Inflammatory macrophage (primary cell): ENCODE data around the gene MBD3L5.
"Not testable (repeated sequence)": the region's sequence is repeated elsewhere in the genome, so short reads cannot be mapped to it uniquely, and the experiment has no call there.

Source experiments
- DNase-seq, 2 donors: peaks; one replicate each; pipeline ENCODE4 v3.0.0-alpha.2; 2020 to 2022
- total RNA-seq, 18 experiments: gene quantifications; one replicate each; lab custom pipeline; 2026; ENCODE audit warnings: mixed read lengths in 6 of 18, inconsistent platforms in 2 of 18; lab: John Stamatoyannopoulos, UW

MBD3L5 gene
- total RNA-seq: 0 reads per million in 18 experiments

GRCh38 chr19:7030278-7030677, at the start of gene MBD3L5:
TSS of gene MBD3L5 (plus strand) at chr19:7030578. CDS start at chr19:7030612, 34 bp downstream.
- not testable (repeated sequence) for DNase-seq

GRCh38 chr19:6983448-6983847, 46.9 kb upstream of the MBD3L5 start:
- DNase-seq: no peak

DNA sequence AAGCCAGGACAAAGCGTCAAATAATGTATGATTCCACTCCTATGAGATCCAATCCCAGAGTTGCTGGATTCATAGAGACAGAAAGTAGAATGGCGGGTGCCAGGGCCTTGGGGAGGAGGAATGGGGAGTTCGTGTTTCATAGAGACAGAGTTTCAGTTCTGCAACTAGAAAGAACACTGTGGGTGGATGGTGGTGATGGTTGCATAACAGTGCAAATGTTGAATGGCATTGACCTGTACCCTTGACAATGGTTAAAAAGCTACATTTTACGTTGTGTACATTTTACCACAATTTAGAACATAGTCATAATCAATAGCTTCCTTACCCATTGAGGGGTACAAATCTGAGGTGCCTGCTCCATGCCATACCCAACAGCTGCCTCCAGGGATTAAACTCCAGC, 42.5 kb upstream of the MBD3L5 start:
- peak; percentile 83 to 88 for DNase-seq

DNA sequence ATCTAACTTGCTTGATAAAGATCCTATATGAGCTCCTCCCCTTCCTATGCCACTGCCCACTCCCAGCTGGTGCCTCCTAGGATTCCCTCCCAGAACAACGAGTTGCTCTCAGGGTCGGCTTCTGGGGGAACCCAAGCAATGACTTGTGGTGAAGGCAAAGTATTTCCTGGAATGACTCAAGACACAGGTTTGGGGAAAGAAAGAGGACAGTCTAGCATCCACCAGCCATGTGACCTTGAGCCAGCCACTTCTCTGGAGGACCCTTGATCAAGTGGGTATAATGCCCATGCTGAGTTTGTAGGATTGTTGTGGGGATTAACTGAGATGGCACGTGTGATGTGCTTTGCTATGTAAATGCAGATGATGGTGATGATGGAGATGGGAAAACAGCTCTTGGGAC, 42.1 kb upstream of the MBD3L5 start:
- peak in 1 of 2 donors; percentile 31 for DNase-seq

DNA sequence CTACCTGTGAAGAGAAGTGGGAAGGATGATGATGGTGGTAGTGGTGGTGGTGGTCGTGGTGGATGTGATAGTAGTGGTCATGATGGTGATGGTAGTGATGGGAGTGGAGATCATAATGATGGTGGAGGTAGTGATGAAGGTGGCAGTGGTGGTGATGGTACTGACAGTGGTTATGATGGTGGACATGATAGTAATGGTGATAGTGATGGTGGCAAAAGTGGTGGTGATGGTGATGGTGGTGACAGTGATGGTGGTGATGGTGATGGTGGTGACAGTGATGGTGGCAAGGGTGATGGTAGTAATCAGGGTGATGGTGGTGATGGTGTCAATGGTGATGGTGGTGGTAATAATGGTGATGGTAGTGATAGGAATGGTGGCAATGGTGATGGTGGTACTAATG, 35.3 kb upstream of the MBD3L5 start:
- DNase-seq: no peak

DNA sequence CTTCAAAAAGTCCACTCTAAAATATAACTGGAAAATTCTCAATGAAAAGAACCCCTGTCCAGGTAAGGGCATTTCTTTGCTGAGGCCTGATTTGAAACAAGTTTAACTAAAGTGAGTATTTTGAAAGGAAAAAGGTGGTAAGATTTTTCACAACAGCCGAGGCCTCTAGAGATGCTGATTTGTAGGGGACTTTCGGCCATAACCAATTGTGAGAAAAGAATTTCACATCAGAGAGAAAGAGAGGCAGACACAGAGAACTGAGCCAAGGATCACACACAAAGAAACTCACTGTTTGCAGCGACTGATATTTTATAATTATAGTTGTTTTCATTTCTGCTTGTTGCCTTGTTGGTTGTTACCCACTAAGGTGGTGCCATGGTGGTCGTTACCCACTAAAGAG, 33.6 kb upstream of the MBD3L5 start:
- no peak for DNase-seq

DNA sequence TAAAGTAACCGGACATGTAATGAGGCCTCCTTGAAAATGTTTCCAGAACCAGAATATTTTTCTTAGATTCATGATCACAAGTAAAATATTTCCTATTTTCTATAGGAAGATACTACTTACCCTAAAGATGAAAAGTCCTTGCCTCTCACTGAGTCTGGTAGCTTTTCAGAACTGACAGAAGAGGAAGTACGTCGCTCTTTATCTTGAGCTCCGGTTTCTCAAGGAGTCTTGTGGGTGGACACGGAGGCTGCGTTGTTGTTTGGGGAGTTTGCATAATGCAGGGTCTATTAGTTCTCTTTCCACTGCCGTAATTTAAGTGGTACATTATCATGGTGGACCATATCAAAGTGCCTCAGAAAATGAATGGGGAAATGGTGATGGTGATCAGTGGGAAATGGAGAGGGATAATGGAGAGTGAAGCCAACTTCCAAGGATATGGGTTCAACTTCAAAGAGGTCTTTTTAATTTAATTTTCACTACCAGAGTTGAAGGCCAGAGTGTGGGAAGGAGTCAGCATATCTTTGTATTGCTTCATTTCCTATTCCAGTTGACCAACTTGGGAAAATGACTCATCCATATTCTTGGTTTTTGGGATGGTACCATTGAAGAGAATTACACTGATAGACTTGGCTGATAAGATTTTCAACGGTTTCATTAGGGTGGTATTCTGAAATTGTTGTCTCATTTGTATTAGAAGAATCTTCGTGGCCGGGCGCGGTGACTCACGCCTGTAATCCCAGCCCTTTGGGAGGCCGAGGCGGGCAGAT, 32.5 kb upstream of the MBD3L5 start:
- peak; percentile 86 to 91 for DNase-seq

DNA sequence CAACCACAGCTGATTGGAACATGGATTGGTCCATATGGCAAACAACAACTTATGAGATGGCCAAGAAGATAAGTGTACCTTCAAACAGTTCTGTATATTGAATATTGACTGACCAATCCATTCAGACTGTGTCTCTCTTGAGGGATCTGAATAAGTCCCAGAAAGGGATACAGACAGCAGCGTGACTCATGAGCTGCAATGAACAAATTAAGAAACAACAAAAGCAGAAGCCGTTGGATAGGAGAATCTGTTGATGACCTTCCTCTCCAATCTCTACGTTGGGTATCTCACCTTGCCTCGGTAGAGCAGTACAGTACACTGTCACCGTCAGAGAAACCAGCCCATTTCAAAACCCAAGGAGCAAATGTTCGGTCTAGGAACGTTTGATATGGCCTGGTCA, 30.4 kb upstream of the MBD3L5 start:
- DNase-seq: peak; percentile 72

DNA sequence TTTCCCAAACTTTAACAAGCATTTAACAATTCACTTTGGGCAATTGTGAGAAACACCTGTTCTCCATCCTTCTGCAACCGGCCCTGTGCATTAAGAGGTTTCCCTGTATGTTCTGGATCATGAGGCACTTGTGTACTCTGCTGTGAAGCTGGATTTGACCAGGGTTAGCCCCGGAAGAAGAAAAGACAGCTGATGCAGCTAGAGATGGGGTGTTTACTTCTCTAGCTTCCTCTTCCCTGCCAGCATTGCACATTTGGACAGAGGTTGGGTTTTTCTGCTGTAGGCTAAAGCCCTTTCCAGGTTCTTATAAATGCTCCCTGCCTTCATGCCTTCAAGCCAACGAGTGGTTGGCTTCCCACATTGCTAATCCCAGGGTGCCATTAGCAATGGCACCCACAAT, 30.0 kb upstream of the MBD3L5 start:
- peak; percentile 46 to 56 for DNase-seq

GRCh38 chr19:7000816-7001215, 29.6 kb upstream of the MBD3L5 start:
- peak; percentile 38 to 51 for DNase-seq

DNA sequence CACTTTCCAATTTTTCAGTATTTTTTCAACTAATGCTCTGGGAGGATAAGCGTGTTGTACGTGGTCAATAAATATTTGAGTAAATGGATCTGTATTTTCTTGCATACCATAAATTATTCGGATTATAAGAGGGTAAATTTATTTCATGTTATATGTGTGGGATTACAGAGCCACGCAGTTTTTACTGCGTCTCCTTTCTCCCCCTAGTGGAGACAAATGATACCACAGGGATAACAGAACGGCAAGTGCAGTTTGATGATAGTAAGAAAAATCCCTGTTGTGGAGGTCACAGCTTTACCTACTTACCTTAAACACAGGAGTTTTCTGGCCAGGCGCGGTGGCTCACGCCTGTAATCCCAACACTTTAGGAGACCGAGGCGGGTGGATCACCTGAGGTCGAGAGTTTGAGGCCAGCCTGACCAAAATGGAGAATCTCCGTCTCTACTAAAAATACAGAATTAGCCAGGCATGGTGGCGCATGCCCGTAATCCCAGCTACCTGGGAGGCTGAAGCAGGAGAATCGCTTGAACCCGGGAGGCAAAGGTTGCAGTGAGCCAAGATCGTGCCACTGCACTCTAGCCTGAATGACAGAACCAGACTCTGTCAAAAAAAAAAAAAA, 26.0 kb upstream of the MBD3L5 start:
- DNase-seq: peak; percentile 65 to 72

- DNase-seq: no peak
Observed at GRCh38 chr19:7006135-7006704, 24.2 kb upstream of the MBD3L5 start.

DNA sequence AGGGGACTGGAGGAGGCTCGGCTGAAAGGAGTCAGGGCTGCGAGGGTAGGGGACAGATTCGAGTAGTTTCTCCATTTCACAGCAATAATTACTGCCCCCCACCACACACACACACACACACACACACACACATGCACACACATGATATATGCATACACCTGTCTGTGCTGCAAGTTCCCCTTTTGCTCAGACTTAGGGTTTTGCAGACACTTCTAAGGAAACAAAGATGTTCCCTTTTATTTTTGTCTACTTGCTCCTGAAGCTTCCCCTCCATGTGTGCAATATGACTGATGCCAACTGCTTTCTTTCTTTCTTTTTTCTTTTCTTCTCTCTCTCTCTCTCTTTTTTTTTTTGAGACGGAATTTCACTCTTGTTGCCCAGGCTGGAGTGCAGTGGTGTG, 22.5 kb upstream of the MBD3L5 start:
- DNase-seq: peak in 1 of 2 donors; percentile 14

DNA sequence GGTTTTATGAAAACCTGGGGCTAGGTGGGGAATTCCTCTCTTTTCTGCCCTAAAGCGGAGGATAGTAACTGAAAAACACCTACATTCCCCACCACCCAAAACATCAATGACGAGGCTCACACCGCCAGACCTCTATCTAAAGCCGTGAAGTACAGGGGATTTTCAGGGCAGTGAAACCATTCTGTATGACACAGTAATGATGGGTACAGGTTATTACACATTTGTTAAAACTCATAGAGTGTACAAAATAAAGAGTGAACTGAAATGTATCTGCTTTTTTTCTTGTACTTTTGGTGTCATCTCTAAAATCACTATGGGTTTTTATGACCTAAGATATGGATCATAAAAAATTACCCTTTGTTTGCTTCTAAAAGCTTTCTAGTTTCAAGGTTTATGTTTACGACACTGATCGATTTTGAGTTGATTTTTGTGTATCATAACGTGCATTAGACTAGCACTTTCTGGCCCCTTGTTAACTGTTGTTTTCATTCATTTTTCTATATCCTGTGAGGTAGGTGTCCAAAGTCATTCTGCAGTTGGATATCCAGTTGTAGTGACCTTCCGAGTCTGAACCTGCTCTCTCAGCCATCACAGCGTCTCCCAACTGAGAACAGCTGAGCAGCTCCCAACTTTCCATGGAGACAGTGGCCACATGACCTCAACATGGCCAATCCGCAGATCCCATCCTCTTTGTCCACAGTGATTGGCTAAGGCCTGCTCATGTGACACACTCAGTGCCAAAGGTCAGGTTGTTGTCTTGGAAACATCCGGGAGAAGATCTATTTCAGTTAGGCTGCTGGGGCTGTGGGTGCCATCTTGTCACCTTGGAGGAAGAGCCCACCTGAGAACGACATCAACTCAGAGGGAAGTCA, 19.4 kb upstream of the MBD3L5 start:
- DNase-seq: no peak

DNA sequence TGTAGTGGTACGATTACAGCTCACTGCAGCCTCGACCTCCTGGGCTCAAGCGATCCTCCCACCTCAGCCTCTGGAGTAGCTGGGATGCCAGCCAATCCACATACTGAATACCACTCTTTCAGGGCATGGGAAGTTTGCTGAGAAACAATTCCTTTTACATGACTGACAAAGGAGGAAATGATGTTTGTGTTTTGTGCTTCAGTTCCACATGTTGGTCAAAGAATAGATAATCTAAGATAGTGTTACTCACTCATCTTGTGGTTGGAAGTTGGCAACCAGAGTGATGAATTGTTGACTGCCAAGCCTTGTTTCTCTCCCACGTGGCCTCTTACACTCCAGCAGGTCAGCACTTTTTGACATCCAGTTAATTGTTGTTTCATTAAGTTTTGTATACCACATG, 16.7 kb upstream of the MBD3L5 start:
- peak; percentile 80 for DNase-seq

GRCh38 chr19:7018828-7019227, 11.6 kb upstream of the MBD3L5 start:
- no peak for DNase-seq

- not testable (repeated sequence) for DNase-seq
Observed at GRCh38 chr19:7021331-7021730, 9.0 kb upstream of the MBD3L5 start, which contains the start of gene MBD3L2B. TSS of gene MBD3L2B (minus strand) at chr19:7021431. CDS start at chr19:7021397, 34 bp downstream.

- not testable (repeated sequence) for DNase-seq
Observed at GRCh38 chr19:7028790-7029189, 1.6 kb upstream of the MBD3L5 start.

DNA sequence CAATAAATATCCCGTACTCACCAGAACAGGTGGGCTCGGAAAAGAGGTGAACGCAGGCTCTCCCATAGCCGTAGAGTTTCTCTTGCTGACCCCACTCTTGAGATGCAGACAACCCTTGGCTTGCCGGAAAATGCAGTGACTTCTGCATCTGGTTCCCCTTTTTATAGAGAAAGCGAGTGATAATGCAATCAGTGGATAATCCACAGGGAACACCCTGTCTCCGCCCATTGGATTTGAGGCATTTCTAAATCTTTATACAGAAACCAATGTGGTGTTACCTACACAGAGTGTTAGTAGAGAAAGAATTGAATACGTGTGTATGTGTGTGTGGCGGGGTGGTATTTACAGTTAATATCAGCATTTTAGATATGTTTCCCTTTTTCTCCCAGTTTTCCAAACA, 9.7 kb downstream of the MBD3L5 start, which contains the start of gene MBD3L4:
MBD3L4 (minus strand) TSS at position 101 of the 400 bp plus-strand sequence; CDS start at position 66, 35 bp downstream.
- not testable (repeated sequence) for DNase-seq

GRCh38 chr19:7041563-7041962, 11.2 kb downstream of the MBD3L5 start:
- not testable (repeated sequence) for DNase-seq

DNA sequence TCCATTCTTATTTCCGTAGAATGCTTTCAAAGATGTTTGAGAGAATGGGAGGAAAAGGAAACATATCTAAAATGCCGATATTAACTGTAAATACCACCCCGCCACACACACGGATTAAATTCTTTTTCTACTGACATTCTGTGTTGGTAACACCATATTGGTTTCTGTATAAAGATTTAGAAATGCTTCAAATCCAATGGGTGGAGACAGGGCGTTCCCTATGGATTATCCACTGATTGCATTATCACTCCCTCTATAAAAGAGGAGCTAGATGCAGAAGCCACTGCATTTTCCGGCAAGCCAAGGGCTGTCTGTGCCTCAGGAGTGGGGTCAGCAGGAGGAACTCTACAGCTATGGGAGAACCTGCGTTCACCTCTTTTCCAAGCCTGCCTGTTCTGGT, 18.6 kb downstream of the MBD3L5 start, which contains the start of gene MBD3L2:
MBD3L2 (plus strand) TSS at position 301 of the 400 bp plus-strand sequence; CDS start at position 354, 53 bp downstream.
- not testable (repeated sequence) for DNase-seq

- DNase-seq: not testable (repeated sequence)
Observed at GRCh38 chr19:7051421-7051820, 21.0 kb downstream of the MBD3L5 start.
